GM19455 (cell line): Measurements from ENCODE around the gene HOXA13.

Source experiments
- ATAC-seq: cut with Tn5 transposase; IDR thresholded peaks from one replicate; pipeline ENCODE4 v1.9.1; 2021; ENCODE audit not compliant: unreplicated experiment

HOXA13 gene

DNA sequence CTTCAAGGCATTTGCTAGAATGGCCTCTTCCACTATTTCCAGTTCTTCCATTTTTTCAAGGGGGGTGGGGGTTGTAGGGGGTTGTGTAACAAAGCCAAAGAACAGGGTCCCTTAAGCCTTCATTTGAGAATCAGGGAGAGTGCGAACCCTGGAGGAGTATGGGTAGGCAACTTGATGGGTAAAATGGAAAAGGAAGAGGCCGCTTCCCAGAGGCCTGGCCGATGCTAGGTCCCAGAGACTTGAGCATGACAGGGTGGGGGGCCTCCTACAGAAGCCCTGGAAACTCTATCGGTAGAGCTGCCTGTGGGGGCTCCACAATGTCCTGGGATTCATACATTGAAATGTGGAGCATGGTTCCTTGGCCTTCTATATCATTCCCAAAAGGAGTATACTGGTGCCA, 9.1 kb upstream of the HOXA13 start:
- ATAC-seq = no peak

DNA sequence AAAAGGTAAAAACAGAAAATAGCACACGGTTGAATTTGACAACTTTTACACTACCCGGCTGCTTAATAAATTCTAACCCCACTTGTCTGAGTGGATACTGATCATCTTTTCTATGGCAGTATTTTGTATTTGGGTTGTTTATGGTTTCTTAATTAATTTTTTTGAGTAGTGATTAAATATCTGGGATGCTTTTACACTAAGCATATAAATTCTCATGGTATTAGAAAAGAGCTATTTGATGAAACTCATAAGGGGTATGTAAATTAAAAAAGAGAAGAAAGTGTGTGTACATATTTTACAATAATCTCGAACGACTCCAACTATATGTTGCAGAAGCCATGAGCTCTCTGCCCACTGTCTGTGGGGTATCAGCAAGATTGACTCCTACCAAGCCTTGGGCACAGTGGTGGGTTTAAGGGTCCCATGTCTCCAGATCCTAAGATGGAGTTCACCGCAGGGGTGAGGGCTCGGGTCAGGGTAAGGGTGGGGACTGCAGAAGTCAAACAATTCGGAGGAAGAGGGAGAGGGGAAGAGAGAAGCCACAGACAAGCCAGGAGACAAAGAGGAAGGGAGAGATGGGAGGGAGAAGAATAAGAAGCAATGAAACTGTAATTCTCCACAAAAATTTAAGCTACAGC, 7.6 kb upstream of the HOXA13 start:
- ATAC-seq = no peak

DNA sequence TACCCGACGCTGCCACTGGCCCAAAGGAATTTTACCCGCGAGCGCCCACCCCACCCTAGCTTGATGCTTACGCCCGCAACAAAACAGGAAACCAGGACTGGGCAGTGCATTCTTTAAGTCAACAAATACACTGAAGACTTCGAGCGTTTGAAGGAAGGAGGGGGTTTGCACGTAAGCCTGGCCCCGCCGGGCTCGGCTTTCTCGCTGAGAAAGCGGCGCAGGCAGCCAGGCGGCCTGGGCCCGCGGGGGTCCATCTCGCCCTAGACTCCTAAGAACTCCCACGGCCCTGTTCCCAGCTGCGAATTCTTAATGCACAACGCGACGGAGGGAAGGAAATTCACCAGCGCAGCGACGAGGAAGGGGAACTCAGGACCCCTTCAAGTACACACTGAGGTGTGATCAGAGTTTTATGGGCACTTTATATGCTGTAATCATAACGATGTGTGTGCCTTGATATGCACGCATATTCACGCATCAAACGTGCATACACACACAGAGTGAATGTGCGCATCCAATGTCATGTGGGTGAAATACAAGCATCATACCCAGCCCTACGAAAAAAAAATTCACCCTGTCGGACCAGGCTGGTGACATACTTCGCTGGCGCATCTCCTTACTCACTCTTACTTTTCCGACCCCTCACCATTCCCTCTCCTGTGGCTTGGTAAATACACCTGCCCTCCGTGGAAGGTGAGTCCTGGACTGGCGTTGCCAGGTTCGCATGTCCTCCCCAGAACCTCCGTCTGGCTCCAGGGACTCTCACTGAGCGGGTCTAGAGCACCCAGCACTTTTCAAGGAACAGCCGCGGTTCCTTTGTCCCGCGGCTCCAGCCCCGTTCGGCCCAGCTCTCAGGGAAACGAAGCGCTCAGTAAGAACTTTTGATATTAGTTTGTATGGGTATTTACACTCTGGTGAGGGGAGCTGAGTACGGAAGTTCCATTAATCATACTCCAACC, 5.7 kb upstream of the HOXA13 start:
- ATAC-seq = no peak

DNA sequence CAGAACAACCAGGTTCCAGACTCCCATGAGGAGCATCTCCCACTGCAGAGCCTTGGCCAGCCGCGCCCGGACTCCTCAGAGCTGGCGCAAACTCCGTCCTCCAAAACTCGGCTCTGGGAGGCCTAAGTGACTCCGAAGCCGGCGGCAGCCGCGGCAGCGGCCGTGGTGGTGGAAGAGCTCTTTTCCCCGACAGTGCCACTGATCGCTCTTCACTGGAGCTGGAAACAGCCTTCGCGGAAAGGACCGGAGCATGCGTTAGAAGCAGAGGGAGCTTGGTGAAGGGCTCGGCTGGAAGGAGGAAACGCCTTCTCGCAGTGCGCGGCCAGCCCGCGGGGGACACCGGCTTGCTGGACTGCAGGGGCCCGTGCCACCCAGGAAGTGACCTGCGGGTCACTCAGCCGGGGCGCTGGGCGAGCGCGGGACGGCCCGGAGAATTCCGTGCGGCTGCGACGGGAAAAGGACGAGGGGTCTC, 5.0 kb upstream of the HOXA13 start:
- ATAC-seq = no peak

DNA sequence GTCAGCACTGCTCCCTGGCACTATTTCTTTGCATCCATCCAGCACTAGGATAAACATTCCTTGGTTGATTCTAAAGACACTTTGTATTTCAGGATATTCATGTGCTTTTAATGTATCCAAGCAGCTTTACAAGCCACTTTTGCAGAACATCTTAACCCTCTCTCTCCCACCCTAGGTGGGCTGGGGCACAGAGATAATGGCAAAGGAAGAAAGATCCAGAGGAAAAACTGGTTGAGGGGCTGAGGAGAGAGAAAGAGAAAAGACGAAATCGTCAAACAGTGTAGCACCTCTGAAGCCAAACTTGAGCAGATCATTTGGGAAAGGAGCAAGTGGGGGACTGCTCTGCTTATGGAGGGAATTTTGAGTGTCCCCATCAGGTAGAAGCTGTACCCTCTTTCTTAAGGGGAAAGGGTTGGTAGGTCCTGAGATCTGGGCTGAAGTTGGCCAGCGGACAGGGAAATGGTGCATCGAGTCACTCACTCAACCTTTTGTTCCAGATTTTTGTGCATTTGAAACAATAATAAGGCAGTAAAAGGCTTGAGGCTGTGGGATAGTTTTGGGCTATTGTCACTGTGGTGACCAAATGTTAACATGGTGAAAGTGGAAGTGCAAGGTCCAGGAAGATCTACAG, 4.2 kb upstream of the HOXA13 start:
- ATAC-seq = no peak

DNA sequence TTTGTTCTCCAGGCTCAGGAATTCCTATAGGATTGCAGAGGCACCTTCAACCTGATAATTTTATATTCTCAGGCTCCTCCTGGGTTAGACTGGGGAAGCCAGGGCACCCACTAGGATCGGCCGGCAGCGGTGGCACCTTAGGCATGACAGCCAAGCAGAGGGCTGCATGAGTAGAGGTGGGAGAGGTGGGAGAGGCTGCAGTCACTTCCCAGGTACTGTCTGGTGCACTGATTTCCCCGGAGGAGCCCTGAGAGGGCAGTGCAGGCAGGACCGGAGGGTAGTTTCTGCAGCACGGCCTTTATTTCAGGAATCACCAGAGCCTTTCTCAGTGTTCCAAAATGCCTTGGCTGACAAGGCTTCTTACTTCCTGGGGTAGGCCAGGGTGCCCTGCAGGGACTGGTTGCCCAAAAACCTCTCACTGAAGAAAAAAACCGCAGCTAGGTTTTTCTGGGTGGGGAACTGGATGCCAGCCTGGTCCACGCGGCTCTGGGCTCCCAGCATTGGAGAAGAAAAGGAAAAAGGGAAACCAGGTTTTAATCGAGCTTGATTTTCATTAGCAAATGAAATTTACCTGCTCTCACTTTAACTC, 3.6 kb upstream of the HOXA13 start:
- no peak for ATAC-seq

DNA sequence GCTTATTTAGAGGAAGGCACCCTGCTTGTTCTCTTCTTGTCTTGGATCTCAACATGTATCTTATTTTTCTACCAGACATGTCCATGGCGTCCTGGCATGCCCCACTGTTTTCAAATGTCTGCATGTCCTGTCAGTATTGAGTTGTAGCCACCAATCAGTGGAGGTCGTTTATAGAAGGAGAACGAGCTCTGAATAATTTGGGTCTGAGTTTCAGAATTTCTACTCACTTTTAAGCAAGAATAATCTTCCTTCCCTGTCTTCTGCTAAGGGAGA, 2.9 kb upstream of the HOXA13 start:
- no peak for ATAC-seq

DNA sequence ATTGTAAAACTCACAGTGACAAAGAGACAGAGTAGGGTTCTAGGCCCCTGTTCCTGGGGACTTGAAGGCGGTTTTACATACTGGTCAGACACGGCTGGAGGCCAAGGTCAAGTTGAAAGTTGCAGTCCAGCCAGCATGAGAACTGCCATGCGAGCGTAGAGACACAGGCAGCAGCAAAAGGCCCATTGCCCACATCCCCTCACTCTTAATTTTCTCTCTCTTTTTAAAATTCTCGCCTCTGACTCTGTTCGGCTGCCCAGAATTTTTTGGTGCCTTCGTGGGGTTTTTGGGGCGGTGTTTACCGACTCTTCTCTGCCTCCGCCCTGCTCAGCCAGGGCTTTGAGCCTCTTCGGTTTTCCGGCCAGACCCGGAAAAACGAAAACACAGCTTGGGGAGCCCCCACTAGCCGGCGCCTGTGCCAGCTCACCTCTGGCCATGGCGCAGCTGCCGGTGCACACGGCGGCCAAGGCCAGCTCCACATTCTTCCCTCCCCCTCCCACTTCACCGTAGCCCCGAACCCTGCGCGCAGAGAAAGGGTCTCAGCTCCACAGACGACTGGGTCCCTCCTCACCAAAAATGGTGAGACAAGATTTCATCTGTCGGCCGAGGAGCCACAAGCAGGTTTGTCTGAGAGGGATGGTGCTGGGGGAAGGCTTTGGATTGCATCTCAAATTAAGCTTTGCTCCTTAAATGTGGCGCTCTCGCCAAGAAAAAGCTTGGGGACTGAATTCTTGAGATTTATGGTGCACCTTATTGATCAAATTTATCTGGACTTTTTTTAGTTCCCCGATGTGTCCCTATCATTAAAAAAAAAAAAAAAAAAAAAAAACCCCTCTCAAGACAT, 2.3 kb upstream of the HOXA13 start:
- no peak for ATAC-seq

DNA sequence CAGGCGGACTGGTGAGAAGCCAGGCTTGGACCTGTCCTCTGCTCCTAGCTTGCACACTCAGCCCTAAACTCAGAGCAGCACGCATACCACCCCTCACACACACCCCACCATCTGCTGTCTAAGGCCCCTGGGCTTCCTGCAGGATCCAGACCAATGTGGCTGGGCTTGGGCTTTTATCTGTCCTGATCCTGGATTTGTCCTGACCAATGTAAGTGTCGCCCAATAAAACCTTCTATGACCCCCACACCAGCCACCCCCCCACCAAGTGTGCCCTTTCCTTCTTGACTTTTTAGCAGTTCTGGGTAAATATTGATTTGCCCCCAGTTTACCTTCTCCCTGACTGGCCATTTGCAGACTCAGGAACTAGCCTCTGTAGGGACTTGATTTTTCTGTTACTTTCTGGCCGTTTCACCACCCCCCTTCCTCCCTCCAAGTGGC, 1.7 kb upstream of the HOXA13 start:
- ATAC-seq = no peak

DNA sequence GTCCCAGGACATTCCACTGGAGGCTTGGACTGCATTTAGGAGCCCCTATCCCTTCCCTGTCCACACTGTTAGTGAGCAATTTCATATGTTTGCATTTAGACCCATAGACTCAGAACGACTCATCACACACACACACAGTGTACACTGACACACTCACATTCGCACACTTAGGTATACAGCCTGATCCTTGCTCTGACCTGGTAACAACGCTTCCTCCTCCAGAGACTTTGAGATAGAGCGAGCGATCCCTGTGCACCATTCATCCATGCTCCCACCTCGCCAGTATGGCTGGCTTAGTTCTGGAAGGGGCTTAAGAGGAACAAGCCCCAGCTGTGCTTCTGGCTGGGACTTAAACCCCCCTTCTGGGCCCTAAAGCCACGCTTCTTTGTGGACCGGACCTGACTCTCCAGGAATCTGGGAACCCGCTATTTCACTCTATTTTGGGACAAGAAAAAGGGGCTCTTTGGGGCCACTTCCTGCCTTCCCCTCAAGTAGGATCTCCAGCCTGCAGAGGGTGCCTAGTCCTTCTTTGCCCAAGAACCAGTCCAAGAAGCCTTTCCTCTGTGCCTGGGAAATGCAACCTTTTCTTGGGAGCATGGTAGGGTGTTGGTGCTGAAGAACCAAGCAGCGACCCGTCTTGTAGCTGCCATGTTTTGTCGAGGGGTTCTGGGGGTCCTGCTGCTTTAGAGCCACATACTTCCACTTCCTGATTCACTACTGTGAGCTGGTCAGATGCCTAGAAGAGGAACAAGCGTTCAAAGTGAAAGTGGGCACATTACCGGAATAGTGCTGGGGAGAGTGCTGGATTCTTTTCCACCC, 1.1 kb upstream of the HOXA13 start:
- no peak for ATAC-seq

DNA sequence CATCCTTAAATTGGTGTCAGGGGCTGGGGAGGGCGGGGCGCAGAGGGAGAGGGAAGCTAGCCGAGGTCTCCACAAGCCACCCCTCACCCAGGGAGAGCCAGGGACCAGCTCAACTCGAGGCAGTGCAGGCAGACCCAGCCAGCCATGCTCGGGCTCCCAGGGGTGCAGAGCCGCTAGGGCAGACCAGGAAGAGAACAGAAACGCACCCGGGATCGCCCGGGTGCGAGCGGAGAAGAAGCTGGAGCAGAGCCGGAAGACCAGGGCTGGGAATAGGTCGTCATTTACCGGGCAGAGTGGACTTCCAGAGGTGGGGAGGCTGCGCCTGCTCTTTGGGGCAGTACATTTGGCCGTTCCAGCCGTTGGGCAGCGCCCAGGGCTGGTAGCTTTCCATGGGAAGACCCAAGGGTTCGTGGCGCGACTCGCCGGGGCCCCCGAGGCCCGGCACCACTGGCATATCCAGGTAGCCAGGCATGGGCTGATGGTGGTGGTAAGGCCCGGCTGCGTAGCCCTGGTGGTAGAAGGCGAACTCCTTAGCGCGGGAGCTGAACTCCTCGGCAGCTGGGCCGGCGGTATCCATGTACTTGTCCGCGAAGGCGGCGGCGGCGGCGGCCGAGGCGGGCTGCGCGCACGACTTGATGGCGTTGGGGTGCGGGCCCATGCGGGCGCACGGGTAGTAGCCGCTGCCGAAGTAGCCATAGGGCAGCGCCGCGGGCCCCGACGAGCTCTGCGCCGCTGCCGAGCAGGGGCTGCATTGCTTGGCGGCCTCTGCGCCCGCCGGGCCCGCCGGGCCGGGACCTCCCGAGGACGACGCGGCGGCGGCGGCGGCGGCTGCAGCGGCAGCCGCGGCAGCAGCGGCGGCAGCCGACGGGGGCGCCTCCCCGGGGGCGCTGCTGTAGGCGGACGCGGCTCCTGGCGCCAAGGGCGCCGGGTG, 755 bp downstream of the HOXA13 start:
- peak; percentile 18 for ATAC-seq

DNA sequence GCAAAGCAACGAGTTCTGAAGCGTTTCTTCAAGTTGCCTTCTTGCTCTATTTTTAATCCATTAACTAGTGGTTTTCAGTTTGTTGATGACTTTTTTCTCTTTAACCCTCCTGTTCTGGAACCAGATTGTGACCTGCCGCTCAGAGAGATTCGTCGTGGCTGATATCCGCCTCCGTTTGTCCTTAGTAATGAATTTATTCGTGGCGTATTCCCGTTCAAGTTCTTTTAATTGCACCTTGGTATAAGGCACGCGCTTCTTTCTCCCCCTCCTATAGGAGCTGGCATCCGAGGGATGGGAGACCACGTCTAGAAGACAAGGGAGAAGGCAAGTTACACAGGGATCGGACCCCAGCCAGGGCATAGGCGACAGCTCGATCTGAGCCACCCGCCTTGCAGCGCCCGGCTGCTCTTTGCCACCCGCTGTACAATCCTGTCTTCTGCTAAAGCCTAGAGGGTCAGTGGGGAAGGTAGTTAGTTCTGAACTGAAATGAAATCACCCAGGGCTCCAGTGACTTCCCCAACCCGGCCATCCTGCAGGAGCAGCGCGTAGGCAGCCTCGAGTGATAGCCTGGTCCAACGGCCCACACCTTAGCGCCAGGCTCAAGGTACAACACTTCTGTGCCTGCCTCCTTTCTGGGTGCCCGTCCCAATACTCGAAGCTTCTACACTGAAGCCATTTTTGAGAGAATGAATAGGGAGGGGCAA, 1.6 kb downstream of the HOXA13 start:
- no peak for ATAC-seq

DNA sequence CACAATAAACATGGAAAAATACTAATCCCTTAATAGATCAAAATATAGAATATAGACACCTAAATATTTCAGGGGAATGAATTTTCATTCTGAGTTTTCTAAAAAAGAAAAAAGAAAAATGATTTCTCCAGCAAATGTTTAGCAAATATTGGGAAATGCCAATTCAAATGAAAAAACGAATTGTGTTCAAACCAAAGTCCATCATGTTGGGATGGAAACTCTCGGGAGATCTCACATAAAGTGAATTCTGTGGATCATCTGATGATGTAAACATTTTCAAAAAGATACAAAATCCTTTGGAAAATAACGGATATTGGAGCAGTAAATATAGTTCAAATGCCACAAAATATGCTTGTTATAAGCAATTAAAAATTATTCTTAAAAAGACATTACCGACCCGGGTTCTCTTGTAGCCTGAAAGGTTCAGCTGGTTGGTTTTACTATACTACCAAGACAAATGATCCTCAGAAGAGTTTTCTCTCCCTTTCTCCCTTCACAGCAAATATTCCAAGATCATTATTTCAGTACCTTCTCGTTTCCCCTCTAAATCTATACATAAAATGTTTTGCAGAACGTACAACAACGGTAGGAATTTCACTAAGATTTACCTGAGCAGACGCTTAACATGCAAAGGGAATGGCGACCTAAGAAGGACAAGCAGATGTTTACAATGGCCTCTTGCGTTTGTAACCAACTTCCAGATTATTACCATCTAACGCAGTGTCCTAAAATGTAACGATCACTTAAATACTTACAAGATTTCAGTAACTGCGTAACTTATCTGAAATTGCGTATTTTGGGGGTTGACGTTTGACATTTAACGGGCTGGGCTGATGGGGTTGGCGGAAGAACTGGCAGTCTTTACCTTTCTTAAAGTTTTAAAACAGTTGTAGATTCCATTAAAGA, 2.5 kb downstream of the HOXA13 start:
- no peak for ATAC-seq

DNA sequence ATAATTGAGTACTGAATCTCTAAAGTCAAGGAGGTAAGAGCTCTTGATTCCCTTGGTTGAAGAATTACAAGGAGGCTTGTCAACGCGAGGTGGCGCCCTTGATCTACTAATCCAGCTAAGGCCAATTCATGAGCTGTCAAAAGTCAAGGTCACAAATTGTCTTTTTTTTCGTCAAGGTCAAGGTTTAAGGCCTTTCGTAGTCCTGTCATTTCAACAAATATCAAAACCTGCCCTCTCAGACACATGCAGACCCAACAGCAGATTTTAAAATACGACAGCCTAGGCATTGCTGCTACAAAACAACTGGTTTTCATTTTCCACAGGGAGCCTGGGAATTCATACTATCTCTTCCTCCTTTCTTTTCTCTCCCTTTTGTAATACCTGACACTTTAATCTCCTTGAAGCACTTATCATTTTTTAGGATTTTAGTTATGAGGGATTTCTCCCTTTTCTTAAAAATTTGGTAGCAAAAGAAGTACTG, 3.6 kb downstream of the HOXA13 start:
- no peak for ATAC-seq

DNA sequence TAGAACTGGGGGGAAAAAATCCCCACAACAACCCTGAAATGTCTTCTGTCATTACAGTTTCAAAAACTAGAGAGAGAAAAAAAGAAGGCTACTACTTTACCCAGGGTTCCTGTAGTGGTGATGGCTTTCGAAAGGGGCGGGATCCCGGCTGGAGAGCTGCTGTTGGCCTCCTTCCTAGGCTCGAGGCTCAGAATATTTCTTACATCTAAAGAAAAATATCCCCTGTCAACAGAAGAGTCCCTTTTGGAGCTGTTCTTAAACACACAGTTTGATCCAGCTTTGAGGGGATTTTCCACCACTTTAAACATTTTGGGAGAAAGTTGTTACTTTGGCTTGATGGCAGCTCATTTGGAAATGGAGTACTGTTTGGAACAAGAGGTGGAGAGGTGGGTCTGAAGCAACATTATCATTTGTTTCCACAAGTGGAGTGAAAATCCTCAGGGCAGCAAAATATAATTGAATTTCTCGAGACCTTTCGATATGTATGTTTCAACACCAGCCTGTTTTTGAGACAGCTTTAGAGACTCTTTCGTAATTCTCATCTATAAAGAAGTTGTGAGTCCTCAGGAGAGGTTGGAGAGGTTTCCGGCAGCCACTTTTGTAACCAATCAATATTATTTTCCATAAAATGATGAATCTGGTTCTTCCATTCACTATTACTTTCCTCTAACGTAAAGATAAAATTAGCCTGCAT, 5.1 kb downstream of the HOXA13 start:
- no peak for ATAC-seq

DNA sequence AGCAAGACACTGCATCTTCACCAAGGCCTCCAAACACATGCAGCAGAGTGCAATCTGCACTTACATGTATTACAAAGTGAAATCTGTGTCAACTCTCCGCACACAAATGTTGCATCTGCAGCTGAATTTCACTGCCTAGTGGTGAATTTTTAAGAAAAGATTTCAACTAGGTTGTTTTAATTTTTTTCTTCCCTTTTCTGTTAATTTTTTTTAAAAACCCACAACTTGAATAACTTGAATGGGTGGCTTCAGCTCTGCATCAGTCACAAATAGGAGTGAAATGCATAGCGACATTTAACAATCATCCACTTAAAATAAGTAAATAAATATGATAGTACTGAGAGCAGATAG, 5.9 kb downstream of the HOXA13 start:
- ATAC-seq = no peak
